Esophagus squamous epithelium (tissue), 4 donors: ENCODE measurements around the gene CLEC4D.

Experiments
- POLR2A ChIP-seq, 4 donors: fragments of 450-650 bp; IDR thresholded peaks; one replicate each; pipeline ENCODE4 v1.6.1; 2017; ENCODE audit warnings: antibody characterized with exemption in 4 of 4, mild to moderate bottlenecking in 4 of 4, moderate library complexity in 3 of 4
- TF ChIP-seq, protein P1 (sequence below), 6 experiments: fragments of 450-650 bp in 4 of 6; fragments of 200-600 bp in 2 of 6; sonication (generic) in 2 of 6; IDR thresholded peaks; one replicate each; pipeline ENCODE4 v1.5.1; 2016 to 2019; ENCODE audit warnings: antibody characterized with exemption in 6 of 6, mild to moderate bottlenecking in 4 of 6, moderate library complexity in 4 of 6

DNA sequence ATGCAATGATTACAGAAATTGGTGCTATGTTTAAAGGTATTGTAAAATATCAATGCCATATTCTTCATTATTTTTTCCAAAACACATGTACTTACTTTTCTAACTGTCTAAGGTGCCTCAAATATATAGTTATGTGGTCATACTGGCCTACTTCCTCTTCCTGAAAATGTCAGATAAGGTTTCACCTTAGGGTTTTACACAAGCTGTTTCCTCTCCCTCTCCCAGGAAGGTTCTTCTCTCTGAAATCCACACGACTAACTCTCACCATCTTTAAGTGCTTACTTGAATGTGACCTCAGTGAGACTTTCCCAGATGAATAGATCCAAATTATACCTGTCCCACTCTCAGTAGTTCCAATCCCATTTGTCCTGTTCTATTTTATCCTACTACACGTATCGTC, 11.6 kb upstream of the CLEC4D start:
- TF ChIP-seq, protein P1, sequence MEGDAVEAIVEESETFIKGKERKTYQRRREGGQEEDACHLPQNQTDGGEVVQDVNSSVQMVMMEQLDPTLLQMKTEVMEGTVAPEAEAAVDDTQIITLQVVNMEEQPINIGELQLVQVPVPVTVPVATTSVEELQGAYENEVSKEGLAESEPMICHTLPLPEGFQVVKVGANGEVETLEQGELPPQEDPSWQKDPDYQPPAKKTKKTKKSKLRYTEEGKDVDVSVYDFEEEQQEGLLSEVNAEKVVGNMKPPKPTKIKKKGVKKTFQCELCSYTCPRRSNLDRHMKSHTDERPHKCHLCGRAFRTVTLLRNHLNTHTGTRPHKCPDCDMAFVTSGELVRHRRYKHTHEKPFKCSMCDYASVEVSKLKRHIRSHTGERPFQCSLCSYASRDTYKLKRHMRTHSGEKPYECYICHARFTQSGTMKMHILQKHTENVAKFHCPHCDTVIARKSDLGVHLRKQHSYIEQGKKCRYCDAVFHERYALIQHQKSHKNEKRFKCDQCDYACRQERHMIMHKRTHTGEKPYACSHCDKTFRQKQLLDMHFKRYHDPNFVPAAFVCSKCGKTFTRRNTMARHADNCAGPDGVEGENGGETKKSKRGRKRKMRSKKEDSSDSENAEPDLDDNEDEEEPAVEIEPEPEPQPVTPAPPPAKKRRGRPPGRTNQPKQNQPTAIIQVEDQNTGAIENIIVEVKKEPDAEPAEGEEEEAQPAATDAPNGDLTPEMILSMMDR (IDR thresholded peaks at IDR 0.05): no peak
- no peak for TF ChIP-seq POLR2A (IDR thresholded peaks at IDR 0.05)
